Fibroblast of skin of right biceps (primary cell): ENCODE measurements around the gene UNKL.
"Not testable (repeated sequence)": the region's sequence is repeated elsewhere in the genome, so short reads cannot be mapped to it uniquely, and the experiment has no call there.

Experiments used
- DNase-seq: peaks from one replicate; pipeline ENCODE4 v3.0.0-alpha.2; 2013

Gene UNKL

GRCh38 chr16:1335211-1335971 is 79.1 kb downstream of the UNKL start:
- no peak for DNase-seq

- no peak for DNase-seq
These were observed 79.8 kb downstream of the UNKL start for GRCh38 chr16:1334739-1335138.

- no peak for DNase-seq
These were observed 80.4 kb downstream of the UNKL start for GRCh38 chr16:1333854-1334700.

GRCh38 chr16:1333149-1333812 is 81.2 kb downstream of the UNKL start, which contains the start of gene BAIAP3:
BAIAP3 (plus strand) TSS chr16:1333645; CDS start chr16:1338550, 4,905 bp downstream.
- DNase-seq, result peak; percentile 24

GRCh38 chr16:1332618-1333148 is 81.8 kb downstream of the UNKL start:
- no peak for DNase-seq

- peak; percentile 20 for DNase-seq
These were observed 82.5 kb downstream of the UNKL start for GRCh38 chr16:1331712-1332617.

- DNase-seq, result no peak
These were observed 83.4 kb downstream of the UNKL start for GRCh38 chr16:1330931-1331711.

- no peak for DNase-seq
These were observed 84.1 kb downstream of the UNKL start for GRCh38 chr16:1330260-1330914.

GRCh38 chr16:1328961-1329360 is 85.5 kb downstream of the UNKL start:
- not testable (repeated sequence) for DNase-seq

GRCh38 chr16:1328136-1328535 is 86.4 kb downstream of the UNKL start:
- not testable (repeated sequence) for DNase-seq

GRCh38 chr16:1327619-1327947 is 86.9 kb downstream of the UNKL start:
- DNase-seq, result no peak

- DNase-seq, result no peak
These were observed 87.4 kb downstream of the UNKL start for GRCh38 chr16:1326946-1327618.

- no peak for DNase-seq
These were observed 88.1 kb downstream of the UNKL start for GRCh38 chr16:1326391-1326790.

- no peak for DNase-seq
These were observed 88.7 kb downstream of the UNKL start for GRCh38 chr16:1325673-1326371.

GRCh38 chr16:1325261-1325660 is 89.2 kb downstream of the UNKL start:
- no peak for DNase-seq

- no peak for DNase-seq
These were observed 90.1 kb downstream of the UNKL start for GRCh38 chr16:1324286-1324826.

- DNase-seq, result no peak
These were observed 90.9 kb downstream of the UNKL start for GRCh38 chr16:1323296-1324239.

GRCh38 chr16:1322407-1322806 is 92.1 kb downstream of the UNKL start:
- no peak for DNase-seq
